ENCODE results near the gene TET3.

TET3 gene

DNA sequence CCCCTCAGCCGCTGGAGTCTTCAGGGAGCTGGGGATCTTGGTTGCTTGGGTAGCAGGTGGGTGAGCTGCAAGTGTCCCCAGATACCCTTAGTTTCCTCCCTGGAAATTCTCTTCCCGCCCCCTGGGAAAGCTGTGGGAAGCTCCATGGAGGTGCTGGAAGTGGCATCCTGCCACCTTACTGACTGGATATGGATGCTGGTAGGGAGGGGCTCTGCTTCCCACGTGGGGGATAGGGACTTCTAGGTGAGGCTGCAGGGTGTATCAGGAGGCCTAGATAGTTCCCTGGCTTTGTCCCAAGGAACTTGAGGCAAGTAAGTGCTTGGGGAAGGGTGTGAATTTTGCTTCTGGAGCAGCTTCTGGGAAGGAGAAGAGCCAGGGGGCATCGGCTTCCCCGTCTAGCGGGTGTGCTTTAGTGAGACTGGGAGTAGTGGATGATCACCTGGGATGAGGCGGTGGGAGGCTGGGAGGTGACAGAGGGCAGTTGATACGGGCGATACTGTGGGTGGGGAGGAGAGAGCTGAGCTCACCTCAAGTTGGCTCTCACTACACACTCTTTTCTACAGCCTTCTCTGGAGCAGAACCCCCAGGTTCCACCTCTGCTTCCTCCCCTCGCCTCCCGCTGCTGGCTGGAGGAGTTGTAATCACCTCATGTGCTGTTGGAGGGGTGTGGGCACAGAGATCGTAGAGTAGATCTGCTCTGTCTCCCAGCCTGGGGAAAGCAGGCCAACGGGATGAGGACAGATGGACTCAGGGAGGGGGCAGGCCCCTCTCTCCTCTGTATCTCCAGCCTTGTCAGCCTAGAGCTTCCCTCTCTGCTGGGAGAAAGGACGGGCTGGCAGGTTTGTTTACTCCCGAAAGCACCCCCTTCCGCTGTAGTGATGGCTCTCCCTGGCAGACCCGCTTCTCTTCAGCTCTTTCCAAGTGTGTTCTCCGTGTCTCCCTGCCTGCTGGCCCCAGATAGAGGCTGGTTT lies 19.8 kb downstream of the TET3 start:
- DNase-seq (ENCODE audit: low read depth, low spot score), result no peak

DNA sequence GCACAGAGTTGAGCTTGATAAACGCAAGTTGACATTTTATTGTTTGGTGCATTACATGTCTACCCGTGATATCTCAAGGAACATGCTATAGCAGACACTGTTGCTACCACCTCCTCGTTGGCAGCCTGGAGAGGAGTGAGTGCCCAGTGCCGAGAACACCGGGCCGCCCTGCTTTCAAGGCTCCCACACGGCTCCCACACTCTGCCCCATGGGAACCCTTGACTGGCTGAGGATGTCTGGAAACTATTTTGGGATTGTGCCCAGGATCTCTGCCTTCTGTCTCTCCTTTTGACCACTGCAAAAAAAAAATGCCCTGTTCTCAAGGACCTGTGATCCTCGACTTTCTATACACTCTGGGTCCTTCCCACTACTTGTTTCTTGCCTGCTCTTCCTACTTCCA lies 21.1 kb downstream of the TET3 start:
- DNase-seq (ENCODE audit: low read depth, low spot score), result no peak

DNA sequence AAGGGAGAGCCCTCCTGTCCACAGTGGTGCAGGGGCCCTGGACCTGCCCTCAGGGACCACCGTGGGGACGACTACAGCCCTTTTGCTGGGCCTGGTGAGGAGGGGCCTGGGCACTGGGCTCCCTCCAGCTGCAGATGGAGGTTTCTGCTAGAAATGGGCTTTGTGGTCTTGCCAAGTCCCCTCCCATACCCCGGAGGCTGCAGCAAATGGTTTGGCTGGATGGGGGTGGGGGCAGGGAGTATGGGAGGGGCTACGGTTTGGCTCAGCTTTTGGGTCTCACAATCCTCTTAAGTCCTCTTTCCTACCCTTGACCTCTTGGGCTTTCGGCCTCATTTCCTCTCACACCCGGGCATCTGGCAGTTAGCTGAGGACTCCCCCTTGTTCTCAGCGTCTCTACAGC lies 21.7 kb downstream of the TET3 start:
- no peak for DNase-seq (ENCODE audit: low read depth, low spot score)

DNA sequence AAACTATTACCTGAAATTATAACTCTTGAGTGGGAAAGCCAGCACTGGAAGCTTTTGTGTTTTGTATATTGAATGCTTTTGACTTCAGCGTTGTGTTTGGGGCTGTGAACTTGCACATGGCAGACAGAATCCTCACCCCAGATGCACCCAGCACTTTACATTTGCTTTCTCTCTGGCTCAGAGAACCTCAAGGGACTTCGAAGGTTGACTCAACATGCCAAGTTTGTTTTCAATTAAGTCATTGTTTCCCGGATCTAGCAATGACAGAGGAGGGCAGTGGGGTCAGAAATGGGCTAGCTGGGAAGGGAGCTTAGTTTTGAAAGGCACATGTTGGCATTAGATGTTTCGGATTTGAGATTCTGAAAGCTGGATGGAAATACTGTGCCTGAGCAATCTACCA lies 22.4 kb downstream of the TET3 start:
- no peak for DNase-seq (ENCODE audit: low read depth, low spot score)

DNA sequence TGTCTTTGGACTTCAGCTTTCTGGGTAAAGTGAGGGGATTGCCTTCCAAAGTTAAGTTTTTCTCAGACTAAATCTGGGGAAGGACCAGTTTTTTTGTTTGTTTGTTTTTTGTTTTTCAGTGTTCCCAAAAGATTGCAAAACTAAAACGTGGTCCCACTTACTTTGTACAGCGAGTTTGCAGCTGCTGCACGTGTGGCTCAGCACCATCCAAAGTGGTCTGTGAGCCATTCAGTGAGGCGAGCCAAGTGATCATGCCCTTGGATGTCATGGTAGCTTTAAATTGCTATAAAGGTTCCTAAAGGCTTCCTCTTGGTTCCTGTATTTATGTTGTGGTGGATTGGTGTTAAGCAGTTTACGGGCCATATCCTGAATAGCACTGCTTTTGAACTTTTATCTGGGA lies 23.0 kb downstream of the TET3 start:
- DNase-seq (ENCODE audit: low read depth, low spot score), result no peak

DNA sequence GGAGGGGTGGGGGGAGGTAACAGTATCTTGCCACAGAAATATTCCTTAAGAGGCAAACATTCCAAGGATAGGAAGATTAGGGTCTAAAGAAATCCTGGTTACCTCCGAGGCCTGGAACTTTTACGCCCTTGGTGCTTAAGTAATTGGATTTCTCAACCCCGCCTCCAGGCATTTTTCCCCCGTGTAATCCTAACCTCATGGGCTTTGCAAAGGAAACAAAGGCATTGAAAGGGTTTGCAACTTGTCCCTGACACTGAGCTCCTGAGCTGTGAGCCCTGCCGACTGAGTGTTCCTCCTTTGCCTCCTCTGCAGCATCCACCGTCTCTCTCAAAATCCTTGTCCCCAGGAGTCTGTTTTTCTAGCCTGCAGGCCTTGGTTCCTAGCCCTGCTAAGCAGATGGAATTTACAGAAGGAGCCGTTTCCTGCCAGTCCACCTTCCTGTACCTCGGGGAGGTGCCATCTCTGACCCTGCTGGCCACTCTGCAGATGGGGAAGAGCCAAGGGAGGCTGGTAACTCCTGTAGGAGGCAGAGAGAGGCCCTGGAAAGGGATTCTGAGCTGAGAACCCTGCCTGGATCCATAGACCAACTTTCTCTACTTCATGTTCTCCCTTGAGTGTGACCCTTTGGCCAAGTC lies 24.2 kb downstream of the TET3 start:
- no peak for DNase-seq (ENCODE audit: low read depth, low spot score)

DNA sequence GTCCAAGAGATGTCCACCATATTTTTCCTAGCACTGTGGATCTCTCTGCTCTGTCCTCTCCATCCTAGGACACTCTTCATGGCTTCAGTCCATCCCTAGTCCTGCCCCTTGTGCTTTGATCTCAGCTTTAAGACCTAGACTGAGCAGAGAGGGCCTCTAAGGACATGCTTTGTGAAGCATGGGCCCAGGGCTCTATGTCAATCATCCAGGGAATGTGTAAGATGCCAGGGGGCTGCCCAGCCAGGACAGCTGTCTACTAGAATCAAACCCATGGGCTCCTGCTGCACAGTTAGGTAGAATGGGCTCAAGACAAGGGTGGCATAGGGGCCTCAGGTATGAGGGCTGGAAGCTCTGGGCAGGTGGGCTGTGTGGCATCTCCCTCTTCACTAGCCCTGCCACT lies 24.9 kb downstream of the TET3 start:
- DNase-seq (ENCODE audit: low read depth, low spot score), result no peak

DNA sequence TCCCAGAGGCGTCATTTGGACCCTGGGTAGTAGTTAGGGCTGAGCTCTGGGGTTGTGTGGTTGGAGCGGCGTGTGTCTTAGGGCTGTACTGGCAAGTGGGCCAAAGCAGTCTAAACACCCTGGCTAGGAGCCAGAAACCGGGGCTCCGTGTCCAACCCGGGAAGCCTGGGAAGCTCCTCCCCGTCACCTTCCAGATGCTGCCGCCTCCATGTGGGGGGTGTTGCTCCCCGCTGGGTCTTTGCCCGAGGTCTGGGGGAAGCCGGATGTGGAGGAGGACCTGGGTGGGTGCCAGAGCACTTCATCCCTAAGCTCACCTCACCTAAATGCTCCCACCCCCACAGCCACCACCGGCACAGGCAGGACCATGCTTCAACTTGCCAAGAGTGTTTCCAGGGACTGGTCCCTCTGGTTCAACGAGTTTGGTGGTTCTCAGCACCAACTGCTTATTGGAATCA lies 25.4 kb downstream of the TET3 start:
- DNase-seq (ENCODE audit: low read depth, low spot score), result no peak

DNA sequence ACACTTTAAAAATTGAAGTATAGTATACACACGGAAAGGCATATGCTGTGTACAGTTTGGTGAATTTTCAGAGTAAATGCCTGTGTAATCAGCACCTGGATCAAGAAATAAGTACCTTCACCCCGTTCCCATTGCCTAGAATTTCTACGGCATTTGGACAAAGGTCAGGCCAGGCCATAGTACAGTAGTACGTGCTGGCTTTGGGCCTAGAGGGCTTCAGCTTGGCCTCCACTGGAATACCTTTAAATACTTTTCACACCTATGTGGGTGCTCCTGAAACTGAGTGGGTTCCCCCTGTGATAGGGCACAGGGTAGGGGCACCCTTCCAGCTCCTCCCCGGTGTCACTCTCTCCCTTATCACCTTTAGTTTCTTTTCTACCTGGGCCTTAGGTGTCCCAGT lies 26.5 kb downstream of the TET3 start:
- no peak for DNase-seq (ENCODE audit: low read depth, low spot score)

DNA sequence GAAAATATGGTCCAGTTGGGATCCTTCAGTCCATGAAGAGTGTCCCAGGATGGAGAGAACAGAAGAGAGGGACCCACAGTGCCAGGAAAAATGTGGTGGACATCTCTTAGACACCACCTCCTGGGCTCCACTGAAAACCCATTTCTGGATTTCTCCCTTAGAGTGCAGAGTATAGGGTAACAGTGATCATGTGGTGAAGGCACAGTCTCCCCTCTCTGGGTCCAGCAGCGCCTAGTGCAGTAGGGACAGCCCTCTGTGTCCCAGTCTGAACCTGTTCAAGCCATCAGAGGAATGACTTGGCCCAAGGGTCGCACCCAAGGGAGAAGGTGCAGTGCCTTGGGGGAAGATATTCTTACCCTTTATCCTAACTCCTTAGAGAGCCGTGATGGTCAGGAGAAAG lies 30.1 kb downstream of the TET3 start:
- no peak for DNase-seq (ENCODE audit: low read depth, low spot score)

DNA sequence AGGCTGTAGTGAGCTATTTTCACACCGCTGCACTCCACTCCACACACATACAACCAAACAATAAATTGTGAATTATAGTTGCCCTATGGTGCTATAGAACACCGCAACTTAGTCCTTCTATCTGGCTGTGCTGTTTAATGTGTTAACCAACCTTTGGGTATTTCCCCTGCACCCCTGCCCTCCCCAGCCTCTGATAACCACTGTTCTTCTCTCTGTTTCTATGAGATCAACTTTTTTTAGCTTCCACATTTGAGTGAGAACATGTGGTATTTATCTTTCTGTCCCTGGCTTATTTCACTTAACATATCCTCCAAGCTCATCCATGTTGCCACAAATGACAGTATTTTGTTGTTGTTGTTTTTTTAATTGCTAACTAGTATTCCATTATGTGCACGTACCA lies 32.5 kb downstream of the TET3 start:
- no peak for DNase-seq (ENCODE audit: low read depth, low spot score)

DNA sequence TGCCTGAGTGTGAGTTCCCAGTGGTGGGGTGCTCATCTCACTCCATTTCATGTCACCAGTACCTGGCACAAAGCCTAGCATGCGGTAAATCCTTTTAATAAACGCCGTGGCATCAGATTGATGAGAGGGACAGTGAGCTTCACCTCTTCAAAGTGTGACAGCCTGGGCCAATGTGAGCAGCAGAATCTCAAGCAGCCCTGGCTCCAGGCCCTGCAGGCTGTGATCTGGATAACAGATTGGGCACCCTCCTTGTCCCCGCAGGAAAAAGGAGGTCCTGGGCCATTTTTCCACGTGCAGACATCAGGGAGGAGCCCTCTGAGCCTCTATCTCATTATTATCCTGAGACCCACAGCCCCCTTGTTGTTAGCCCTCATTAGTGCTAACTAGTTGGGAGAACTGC lies 34.8 kb downstream of the TET3 start:
- DNase-seq (ENCODE audit: low read depth, low spot score), result no peak

DNA sequence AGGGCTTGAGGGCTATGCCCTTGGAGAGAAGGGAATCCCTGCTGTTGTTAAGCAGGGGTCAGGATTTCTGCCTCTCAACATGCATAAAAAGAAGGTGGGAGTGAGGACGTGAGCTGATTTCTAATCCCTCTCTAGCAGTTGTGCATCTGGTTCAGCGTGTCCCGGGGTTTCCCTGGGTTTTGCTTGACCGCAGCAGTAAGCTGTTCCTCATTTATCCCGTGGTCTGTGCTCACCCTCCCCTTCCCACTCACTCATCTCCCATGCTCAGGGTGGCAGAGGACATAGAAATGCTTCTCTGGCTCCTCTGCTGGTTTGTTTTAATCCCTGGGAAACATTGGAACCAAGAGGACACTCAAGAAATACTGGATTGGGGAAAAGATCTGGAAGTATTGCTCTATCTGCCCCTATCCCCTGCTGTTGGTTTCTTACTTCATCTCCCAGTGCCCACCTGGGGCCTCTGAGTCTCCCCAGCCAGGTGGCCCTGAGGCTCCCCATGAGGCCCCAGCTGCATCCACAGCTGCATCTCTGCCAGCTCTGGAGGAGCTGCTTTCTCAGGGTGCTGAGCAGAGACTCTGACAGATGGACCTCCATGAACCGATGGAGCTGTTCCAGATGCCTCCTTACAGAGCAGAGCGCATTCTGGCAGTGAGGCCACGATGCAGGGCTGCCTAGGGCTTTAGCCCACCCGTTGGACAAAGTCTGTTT lies 36.1 kb downstream of the TET3 start:
- DNase-seq (ENCODE audit: low read depth, low spot score), result no peak

DNA sequence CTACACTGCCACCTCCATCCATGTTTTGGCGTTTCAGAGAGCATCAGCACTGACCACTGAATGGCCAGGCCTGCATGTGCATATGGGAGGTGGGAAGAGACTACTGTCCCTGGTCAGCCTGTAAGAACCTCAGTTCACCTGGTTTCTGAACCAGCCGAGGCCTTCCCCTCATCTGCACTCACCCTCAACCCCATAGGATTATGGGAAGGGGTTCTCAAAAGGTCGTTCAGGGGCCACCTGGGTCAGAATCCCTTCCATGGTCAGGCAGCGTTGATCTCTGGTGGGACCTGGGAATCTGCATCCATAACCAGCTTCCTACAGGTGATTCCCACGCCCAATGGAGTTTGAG lies 36.7 kb downstream of the TET3 start:
- no peak for DNase-seq (ENCODE audit: low read depth, low spot score)

DNA sequence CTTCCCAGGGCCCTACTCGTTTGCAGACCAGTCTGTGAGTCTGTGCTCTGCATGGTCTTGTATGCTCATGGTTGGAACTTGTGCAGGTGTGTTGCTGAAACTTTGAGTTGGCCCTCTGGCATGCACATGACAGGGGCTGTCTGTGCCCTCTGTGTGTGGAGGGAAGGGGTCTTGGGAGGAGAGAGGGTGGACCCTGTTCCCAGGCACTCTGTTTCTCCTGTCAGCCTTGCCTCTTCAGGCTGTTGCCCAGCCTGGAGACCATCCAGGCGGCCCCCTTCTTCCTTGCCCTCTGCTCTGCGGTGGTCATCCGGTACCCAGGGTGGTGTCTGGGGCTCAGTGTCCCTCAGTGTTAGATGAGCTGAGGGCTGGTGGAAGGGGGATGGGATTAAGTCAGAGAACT lies 39.5 kb downstream of the TET3 start:
- DNase-seq (ENCODE audit: low read depth, low spot score), result no peak

DNA sequence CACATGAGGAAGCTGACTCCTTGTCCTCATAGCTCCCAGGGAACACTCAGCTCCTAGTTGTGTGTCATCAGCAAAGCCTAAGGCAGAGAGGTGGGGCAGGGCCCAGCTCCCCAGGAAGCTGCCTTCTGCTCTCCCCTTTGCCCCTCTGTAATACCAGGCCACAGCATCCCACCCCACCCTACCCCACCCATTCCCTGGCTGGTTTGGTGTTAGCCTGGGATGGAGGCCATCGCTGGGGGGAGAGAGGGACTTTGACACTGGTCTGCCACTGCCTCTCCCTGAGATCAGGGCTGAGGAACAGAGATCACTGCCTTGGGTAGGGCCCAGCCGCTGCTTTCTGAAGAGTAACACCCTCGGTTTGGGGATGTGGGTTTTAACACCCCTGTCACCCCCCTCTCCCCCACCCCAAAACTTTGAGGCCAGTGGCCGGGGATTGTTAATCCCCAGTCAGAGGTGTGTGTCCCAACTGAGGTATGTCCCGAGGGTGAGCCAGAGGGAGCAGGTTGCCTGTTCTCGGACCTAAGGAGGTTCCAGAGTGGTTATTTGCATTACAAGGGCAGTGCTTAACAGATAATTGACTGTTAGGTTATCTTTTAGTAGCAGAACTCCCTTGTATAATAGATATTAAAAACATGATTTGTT lies 41.4 kb downstream of the TET3 start:
- DNase-seq (ENCODE audit: low read depth, low spot score), result no peak

DNA sequence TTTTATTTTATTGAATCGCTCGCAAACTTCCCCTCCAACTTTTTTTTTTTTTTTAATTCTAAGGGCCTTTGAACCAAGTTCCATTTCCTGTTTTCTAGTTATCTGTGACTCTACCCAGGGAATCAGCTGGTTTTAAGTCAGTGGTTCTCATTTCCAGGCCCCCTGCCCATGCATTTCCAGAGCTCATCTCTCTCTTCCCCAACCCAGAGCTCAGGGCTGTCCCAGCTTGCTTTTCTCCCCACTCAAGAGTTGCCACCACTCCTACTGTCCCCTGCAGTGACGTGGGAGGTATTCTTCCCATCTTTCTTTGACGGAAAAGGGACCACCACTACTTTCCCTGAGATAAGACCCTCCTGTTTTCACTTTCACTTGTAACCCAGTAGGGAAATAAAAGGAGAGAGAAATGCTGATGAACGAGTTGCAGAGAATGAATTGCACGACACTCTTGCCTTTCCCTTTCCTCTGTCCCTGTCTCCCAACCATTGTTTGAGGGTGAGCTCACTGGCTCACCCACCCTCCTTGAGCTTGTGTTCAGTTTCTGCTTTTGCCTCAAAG lies 42.1 kb downstream of the TET3 start:
- no peak for DNase-seq (ENCODE audit: low read depth, low spot score)

DNA sequence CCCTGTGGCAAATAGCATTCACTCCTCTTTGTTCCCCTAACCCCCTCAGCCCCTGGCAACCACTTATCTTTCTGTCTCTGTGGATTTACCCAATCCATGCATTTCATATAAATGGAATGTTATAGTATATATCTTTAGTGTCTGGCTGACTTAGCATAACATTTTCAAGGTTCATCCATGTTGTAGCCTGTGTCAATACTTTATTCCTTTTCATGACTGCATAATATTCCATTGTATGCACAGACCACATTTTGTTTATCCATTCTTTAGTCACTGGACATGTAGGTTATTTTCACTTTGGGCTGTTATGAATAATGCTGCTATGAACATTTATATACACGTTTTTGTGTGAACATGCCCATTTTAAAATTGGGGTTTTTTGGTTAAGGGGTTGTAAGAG lies 42.8 kb downstream of the TET3 start:
- no peak for DNase-seq (ENCODE audit: low read depth, low spot score)

DNA sequence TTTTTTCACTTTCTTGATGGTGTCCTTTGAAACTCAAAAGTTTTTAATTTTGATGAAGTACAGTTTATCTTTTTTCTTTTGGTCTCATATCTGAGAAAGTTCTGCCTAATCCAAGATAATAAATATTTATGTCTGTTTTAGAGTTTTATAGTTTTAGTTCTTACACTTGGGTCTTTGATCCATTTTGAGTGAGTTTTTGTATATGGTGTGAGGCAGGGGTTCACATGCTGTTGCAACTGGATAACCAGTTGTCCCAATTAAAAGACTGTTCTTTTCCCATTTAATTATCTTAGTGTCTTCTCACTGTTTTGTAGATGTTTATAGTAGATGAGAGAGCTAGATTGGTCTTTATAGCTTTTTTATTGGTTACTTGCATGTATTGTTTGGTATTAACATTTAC lies 43.6 kb downstream of the TET3 start:
- DNase-seq (ENCODE audit: low read depth, low spot score), result no peak

DNA sequence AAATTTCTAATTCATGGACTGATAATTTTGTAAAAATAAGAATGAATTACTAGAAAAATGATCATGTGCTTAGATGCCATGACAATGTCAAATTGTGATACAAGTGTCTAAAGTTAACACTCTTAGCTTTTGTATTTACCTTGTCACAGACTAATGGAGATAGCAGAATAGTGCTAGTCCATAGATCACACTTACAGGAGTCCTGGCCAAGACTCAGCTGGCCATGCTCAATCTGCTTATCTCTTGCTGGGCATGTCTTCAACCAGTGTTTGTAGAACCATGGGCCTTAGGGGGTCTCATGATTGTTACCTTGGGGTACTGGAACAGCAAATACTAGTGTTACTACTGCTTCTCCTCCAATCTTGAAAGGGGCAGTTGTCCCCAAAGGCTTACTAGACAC lies 44.0 kb downstream of the TET3 start:
- no peak for DNase-seq (ENCODE audit: low read depth, low spot score)

DNA sequence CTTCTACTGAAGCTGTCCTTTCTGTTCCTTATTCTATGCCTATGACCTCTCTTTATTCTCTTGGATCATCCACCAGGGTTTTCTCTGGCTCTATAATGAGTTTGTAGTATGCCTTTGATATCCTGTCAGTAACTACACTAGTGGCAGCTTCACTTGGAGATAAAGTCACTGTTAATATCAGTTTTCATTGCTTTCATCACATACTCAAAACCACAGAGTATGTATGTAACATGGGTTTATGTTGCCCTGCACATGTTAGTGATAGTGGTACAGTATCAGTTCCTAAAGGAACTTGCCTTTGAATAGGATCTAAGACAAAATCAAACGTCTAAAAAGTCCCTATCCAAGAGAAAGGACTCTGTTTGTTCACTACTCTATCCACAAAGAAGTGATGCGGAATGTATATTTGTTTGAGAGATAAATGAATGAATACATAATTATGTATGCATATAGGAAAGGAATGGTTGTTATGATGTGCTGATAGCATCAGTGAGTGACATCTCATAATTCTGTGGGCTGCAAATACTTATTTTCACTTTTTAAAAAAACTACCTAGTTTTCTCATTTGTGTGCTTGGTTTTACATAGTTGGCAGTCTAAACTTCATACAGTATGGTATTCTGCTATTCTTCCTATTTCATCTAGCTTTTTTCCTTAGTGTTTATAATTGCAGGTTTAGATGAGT lies 45.1 kb downstream of the TET3 start:
- DNase-seq (ENCODE audit: low read depth, low spot score), result no peak
